ENCODE results near the gene ZNF217.
"Not testable (repeated sequence)": the region's sequence is repeated elsewhere in the genome, so short reads cannot be mapped to it uniquely, and the experiment has no call there.

The ZNF217 gene

GRCh38 chr20:53567379-53567917 is 26.2 kb downstream of the ZNF217 start:
- no peaks in the 10 kb centered on the region for H3K27me3 ChIP-seq (ENCODE audit: control insufficient read depth, low read length)
- TF ChIP-seq EZH2phosphoT487 (IDR thresholded peaks at IDR 0.05; ENCODE audit: borderline replicate concordance, low read length) (no peak), CTCF (IDR thresholded peaks at IDR 0.05; ENCODE audit: low read depth, low read length, poor library complexity, severe bottlenecking) (no peak)
- peaks cover 19% of the 10 kb centered on the region for H3K79me2 ChIP-seq (ENCODE audit: control insufficient read depth, low read length)
- H3K27ac ChIP-seq (ENCODE audit: low read depth, low read length): no peak overlapping the region
- no peaks in the 10 kb centered on the region for H3K4me1 ChIP-seq (ENCODE audit: control insufficient read depth, low read length)
- H3K9me2 ChIP-seq (replicated peaks; ENCODE audit: control insufficient read depth, low read length): no peaks in the 10 kb centered on the region
- no peaks in the 10 kb centered on the region for H4K20me1 ChIP-seq (ENCODE audit: control insufficient read depth, insufficient read depth, low read depth, low read length)
- peaks cover 59% of the 10 kb centered on the region for H3K36me3 ChIP-seq (ENCODE audit: control insufficient read depth, low read length)
- H3K4me2 ChIP-seq (ENCODE audit: low read length): no peak overlapping the region
- no peaks in the 10 kb centered on the region for H3K9me3 ChIP-seq (ENCODE audit: control insufficient read depth, insufficient read depth, low read length)
- H3K4me3 ChIP-seq (ENCODE audit: low read length): no peak overlapping the region
- H3F3A ChIP-seq (ENCODE audit: control insufficient read depth, insufficient read depth): peaks cover 3% of the 10 kb centered on the region

GRCh38 chr20:53566623-53567022 is 27.0 kb downstream of the ZNF217 start:
- not testable (repeated sequence) for H3K4me2 ChIP-seq (ENCODE audit: low read length); H3K27me3 ChIP-seq (ENCODE audit: control insufficient read depth, low read length); H3K9me3 ChIP-seq (ENCODE audit: control insufficient read depth, insufficient read depth, low read length); H3K4me1 ChIP-seq (ENCODE audit: control insufficient read depth, low read length); H3K4me3 ChIP-seq (ENCODE audit: low read length); H3K9me2 ChIP-seq (replicated peaks; ENCODE audit: control insufficient read depth, low read length); H3F3A ChIP-seq (ENCODE audit: control insufficient read depth, insufficient read depth); H4K20me1 ChIP-seq (ENCODE audit: control insufficient read depth, insufficient read depth, low read depth, low read length); H3K27ac ChIP-seq (ENCODE audit: low read depth, low read length)
- H3K36me3 ChIP-seq (ENCODE audit: control insufficient read depth, low read length): peaks cover 51% of the 10 kb centered on the region
- peaks cover 11% of the 10 kb centered on the region for H3K79me2 ChIP-seq (ENCODE audit: control insufficient read depth, low read length)

- no peaks in the 10 kb centered on the region for H3K4me1 ChIP-seq (ENCODE audit: control insufficient read depth, low read length)
- H3K4me3 ChIP-seq (ENCODE audit: low read length): no peak overlapping the region
- H3K27ac ChIP-seq (ENCODE audit: low read depth, low read length): no peak overlapping the region
- no peaks in the 10 kb centered on the region for H3K9me2 ChIP-seq (replicated peaks; ENCODE audit: control insufficient read depth, low read length)
- no peaks in the 10 kb centered on the region for H3K27me3 ChIP-seq (ENCODE audit: control insufficient read depth, low read length)
- peaks cover 39% of the 10 kb centered on the region for H3K36me3 ChIP-seq (ENCODE audit: control insufficient read depth, low read length)
- H3K4me2 ChIP-seq (ENCODE audit: low read length): no peak overlapping the region
- H3K79me2 ChIP-seq (ENCODE audit: control insufficient read depth, low read length): no peaks in the 10 kb centered on the region; the same call in none of the 2 replicates
- TF ChIP-seq CTCF (IDR thresholded peaks at IDR 0.05; ENCODE audit: low read depth, low read length, poor library complexity, severe bottlenecking) (no peak), EZH2phosphoT487 (IDR thresholded peaks at IDR 0.05; ENCODE audit: borderline replicate concordance, low read length) (no peak)
- no peaks in the 10 kb centered on the region for H3K9me3 ChIP-seq (ENCODE audit: control insufficient read depth, insufficient read depth, low read length)
- peaks cover 3% of the 10 kb centered on the region; the same call in 1 of the 2 replicates for H3F3A ChIP-seq (ENCODE audit: control insufficient read depth, insufficient read depth)
- H4K20me1 ChIP-seq (ENCODE audit: control insufficient read depth, insufficient read depth, low read depth, low read length): no peaks in the 10 kb centered on the region
These were observed 28.4 kb downstream of the ZNF217 start for GRCh38 chr20:53565254-53565653.

GRCh38 chr20:53562104-53562764 is 31.4 kb downstream of the ZNF217 start:
- H3K27ac ChIP-seq (ENCODE audit: low read depth, low read length); H3K9me2 ChIP-seq (replicated peaks; ENCODE audit: control insufficient read depth, low read length); H3K4me1 ChIP-seq (ENCODE audit: control insufficient read depth, low read length); H3K27me3 ChIP-seq (ENCODE audit: control insufficient read depth, low read length); H4K20me1 ChIP-seq (ENCODE audit: control insufficient read depth, insufficient read depth, low read depth, low read length); H3K4me3 ChIP-seq (ENCODE audit: low read length); H3K9me3 ChIP-seq (ENCODE audit: control insufficient read depth, insufficient read depth, low read length); H3K4me2 ChIP-seq (ENCODE audit: low read length); H3F3A ChIP-seq (ENCODE audit: control insufficient read depth, insufficient read depth); H3K79me2 ChIP-seq (ENCODE audit: control insufficient read depth, low read length): not testable (repeated sequence)
- peaks cover 12% of the 10 kb centered on the region for H3K36me3 ChIP-seq (ENCODE audit: control insufficient read depth, low read length)
